ENCODE data around the gene SIRT5.

SIRT5 gene

GRCh38 chr6:13655700-13656099 is 81.3 kb downstream of the SIRT5 start:
- Mint-ChIP-seq H3K9me3 (no peaks in the 10 kb centered on the region), H3K4me3 (no peak overlapping the region), H3K36me3 (ENCODE audit: low read depth) (peaks cover 43% of the 10 kb centered on the region), H3K27me3 (no peaks in the 10 kb centered on the region), H3K27ac (no peak overlapping the region), H3K4me1 (ENCODE audit: low read depth) (peaks cover 39% of the 10 kb centered on the region)
- no peak for DNase-seq

- Mint-ChIP-seq H3K4me3 (no peak overlapping the region), H3K4me1 (ENCODE audit: low read depth) (peaks cover 73% of the 10 kb centered on the region), H3K36me3 (ENCODE audit: low read depth) (peaks cover 14% of the 10 kb centered on the region), H3K9me3 (no peaks in the 10 kb centered on the region), H3K27me3 (no peaks in the 10 kb centered on the region), H3K27ac (peak overlapping the region; percentile 50)
- no peak for DNase-seq
Observed at GRCh38 chr6:13660273-13660672, 85.9 kb downstream of the SIRT5 start.

- peak overlapping the region; percentile 0 for H3K27ac Mint-ChIP-seq
- DNase-seq, result no peak
- no peak overlapping the region for H3K4me3 Mint-ChIP-seq
- no peaks in the 10 kb centered on the region for H3K27me3 Mint-ChIP-seq
- H3K4me1 Mint-ChIP-seq (ENCODE audit: low read depth), result peaks cover 74% of the 10 kb centered on the region
- H3K9me3 Mint-ChIP-seq, result no peaks in the 10 kb centered on the region
- H3K36me3 Mint-ChIP-seq (ENCODE audit: low read depth), result peaks cover 13% of the 10 kb centered on the region
Observed at GRCh38 chr6:13660893-13661292, 86.5 kb downstream of the SIRT5 start.

- no peak overlapping the region for H3K27ac Mint-ChIP-seq
- DNase-seq, result no peak
- no peaks in the 10 kb centered on the region for H3K27me3 Mint-ChIP-seq
- H3K4me1 Mint-ChIP-seq (ENCODE audit: low read depth), result peaks cover 78% of the 10 kb centered on the region
- H3K36me3 Mint-ChIP-seq (ENCODE audit: low read depth), result peaks cover 12% of the 10 kb centered on the region
- H3K9me3 Mint-ChIP-seq, result no peaks in the 10 kb centered on the region
- H3K4me3 Mint-ChIP-seq, result no peak overlapping the region
Observed at GRCh38 chr6:13661647-13662046, 87.2 kb downstream of the SIRT5 start.

- no peak for DNase-seq
- Mint-ChIP-seq H3K4me3 (no peak overlapping the region), H3K27me3 (no peaks in the 10 kb centered on the region), H3K36me3 (ENCODE audit: low read depth) (peaks cover 10% of the 10 kb centered on the region), H3K9me3 (no peaks in the 10 kb centered on the region), H3K4me1 (ENCODE audit: low read depth) (peaks cover 85% of the 10 kb centered on the region), H3K27ac (peak overlapping the region; percentile 30)
Observed at GRCh38 chr6:13662651-13663334, 88.4 kb downstream of the SIRT5 start.

GRCh38 chr6:13663986-13664385 is 89.6 kb downstream of the SIRT5 start:
- DNase-seq, result no peak
- Mint-ChIP-seq H3K9me3 (no peaks in the 10 kb centered on the region), H3K4me1 (ENCODE audit: low read depth) (peaks cover 91% of the 10 kb centered on the region), H3K4me3 (no peak overlapping the region), H3K27ac (no peak overlapping the region), H3K27me3 (no peaks in the 10 kb centered on the region), H3K36me3 (ENCODE audit: low read depth) (peaks cover 13% of the 10 kb centered on the region)
